ENCODE data around the gene PUM2.

PUM2 gene

GRCh38 chr2:20346565-20347381 is 3.9 kb downstream of the PUM2 start:
- no peak overlapping the region for H3K4me3 ChIP-seq (ENCODE audit: control insufficient read depth, low read depth, low read length)
- no peak for DNase-seq (ENCODE audit: low read depth)
- no peak for TF ChIP-seq CTCF (IDR thresholded peaks at IDR 0.05; ENCODE audit: control insufficient read depth, insufficient read depth, low read depth, low read length, missing control alignments)

GRCh38 chr2:20343128-20343527 is 7.5 kb downstream of the PUM2 start:
- no peak for TF ChIP-seq CTCF (IDR thresholded peaks at IDR 0.05; ENCODE audit: control insufficient read depth, insufficient read depth, low read depth, low read length, missing control alignments)
- H3K4me3 ChIP-seq (ENCODE audit: control insufficient read depth, low read depth, low read length) = no peak overlapping the region
- no peak for DNase-seq (ENCODE audit: low read depth)

- no peak for DNase-seq (ENCODE audit: low read depth)
- TF ChIP-seq CTCF (IDR thresholded peaks at IDR 0.05; ENCODE audit: control insufficient read depth, insufficient read depth, low read depth, low read length, missing control alignments) = no peak
- no peak overlapping the region for H3K4me3 ChIP-seq (ENCODE audit: control insufficient read depth, low read depth, low read length)
Observed at GRCh38 chr2:20339012-20339411, 11.6 kb downstream of the PUM2 start.

- no peak for DNase-seq (ENCODE audit: low read depth)
- no peak overlapping the region for H3K4me3 ChIP-seq (ENCODE audit: control insufficient read depth, low read depth, low read length)
- no peak for TF ChIP-seq CTCF (IDR thresholded peaks at IDR 0.05; ENCODE audit: control insufficient read depth, insufficient read depth, low read depth, low read length, missing control alignments)
Observed at GRCh38 chr2:20334605-20335203, 15.9 kb downstream of the PUM2 start.

GRCh38 chr2:20333738-20334137 is 16.9 kb downstream of the PUM2 start:
- no peak for TF ChIP-seq CTCF (IDR thresholded peaks at IDR 0.05; ENCODE audit: control insufficient read depth, insufficient read depth, low read depth, low read length, missing control alignments)
- DNase-seq (ENCODE audit: low read depth) = no peak
- H3K4me3 ChIP-seq (ENCODE audit: control insufficient read depth, low read depth, low read length) = no peak overlapping the region

DNA sequence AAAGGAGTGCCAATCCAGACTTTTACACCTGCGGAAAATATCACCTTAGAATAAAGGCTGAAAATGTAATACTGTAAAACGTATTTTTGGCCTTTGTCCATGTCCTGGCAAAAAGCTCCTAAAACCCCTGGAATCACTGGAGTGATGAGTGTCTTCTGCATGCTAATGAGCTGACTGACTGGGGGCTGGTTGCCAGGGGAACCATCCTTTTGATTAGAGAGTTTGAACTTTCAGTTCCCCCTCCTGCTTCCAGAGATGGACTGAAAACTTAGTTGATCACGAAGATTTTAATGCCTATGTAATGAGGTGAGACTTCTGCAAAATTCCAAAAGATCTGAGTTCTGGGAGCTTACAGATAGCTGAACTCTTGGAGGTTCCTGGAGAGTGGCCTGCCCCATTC is 20.5 kb downstream of the PUM2 start:
- no peak for TF ChIP-seq CTCF (IDR thresholded peaks at IDR 0.05; ENCODE audit: control insufficient read depth, insufficient read depth, low read depth, low read length, missing control alignments)
- DNase-seq (ENCODE audit: low read depth) = no peak
- no peak overlapping the region for H3K4me3 ChIP-seq (ENCODE audit: control insufficient read depth, low read depth, low read length)

Measured in AG09309 (cell line).